ENCODE measurements around the gene GATAD1.

The GATAD1 gene, protein sequence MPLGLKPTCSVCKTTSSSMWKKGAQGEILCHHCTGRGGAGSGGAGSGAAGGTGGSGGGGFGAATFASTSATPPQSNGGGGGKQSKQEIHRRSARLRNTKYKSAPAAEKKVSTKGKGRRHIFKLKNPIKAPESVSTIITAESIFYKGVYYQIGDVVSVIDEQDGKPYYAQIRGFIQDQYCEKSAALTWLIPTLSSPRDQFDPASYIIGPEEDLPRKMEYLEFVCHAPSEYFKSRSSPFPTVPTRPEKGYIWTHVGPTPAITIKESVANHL

GRCh38 chr7:92447345-92448204 lies at the start of gene GATAD1:
TSS of gene GATAD1 (plus strand) at chr7:92447482. CDS start at chr7:92447730, 248 bp downstream.
- FAIRE-seq (no peak), DNase-seq (ENCODE audit: insufficient read length, low spot score) (peak; percentile 76)
- TF ChIP-seq, protein P1, sequence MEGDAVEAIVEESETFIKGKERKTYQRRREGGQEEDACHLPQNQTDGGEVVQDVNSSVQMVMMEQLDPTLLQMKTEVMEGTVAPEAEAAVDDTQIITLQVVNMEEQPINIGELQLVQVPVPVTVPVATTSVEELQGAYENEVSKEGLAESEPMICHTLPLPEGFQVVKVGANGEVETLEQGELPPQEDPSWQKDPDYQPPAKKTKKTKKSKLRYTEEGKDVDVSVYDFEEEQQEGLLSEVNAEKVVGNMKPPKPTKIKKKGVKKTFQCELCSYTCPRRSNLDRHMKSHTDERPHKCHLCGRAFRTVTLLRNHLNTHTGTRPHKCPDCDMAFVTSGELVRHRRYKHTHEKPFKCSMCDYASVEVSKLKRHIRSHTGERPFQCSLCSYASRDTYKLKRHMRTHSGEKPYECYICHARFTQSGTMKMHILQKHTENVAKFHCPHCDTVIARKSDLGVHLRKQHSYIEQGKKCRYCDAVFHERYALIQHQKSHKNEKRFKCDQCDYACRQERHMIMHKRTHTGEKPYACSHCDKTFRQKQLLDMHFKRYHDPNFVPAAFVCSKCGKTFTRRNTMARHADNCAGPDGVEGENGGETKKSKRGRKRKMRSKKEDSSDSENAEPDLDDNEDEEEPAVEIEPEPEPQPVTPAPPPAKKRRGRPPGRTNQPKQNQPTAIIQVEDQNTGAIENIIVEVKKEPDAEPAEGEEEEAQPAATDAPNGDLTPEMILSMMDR (IDR thresholded peaks at IDR 0.05; ENCODE audit: insufficient read depth, missing control alignments) = peak; percentile 91

GRCh38 chr7:92397542-92397941 lies 49.7 kb upstream of the GATAD1 start:
- FAIRE-seq = no peak
- DNase-seq (ENCODE audit: insufficient read length, low spot score) = no peak
- TF ChIP-seq, protein P1 (IDR thresholded peaks at IDR 0.05; ENCODE audit: insufficient read depth, missing control alignments) = no peak

DNA sequence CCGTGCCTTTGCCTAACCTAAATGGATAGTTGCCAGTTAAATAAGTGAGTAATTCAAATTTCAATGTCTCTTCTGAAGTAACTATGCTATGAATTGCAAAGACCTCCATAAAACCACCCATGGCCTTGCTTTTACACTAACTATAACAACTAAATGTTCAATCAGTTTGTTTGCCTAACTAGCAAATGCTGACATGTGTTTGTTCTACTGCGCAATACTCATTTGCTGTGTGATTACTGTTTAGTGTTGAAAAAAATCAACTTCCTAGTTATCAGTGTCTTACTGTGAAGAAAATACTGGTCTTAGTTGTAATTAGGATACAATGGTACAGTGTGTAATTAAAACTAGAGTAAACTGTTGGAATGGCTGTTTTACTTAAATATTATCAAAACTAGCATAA lies 47.3 kb upstream of the GATAD1 start:
- TF ChIP-seq, protein P1 (IDR thresholded peaks at IDR 0.05; ENCODE audit: insufficient read depth, missing control alignments) = no peak
- no peak for FAIRE-seq
- DNase-seq (ENCODE audit: insufficient read length, low spot score) = no peak

GRCh38 chr7:92402920-92403759 lies 44.1 kb upstream of the GATAD1 start:
- no peak for DNase-seq (ENCODE audit: insufficient read length, low spot score)
- no peak for FAIRE-seq
- TF ChIP-seq, protein P1 (IDR thresholded peaks at IDR 0.05; ENCODE audit: insufficient read depth, missing control alignments) = no peak

GRCh38 chr7:92403760-92404074 lies 43.6 kb upstream of the GATAD1 start:
- DNase-seq (ENCODE audit: insufficient read length, low spot score) (no peak), FAIRE-seq (no peak)
- TF ChIP-seq, protein P1 (IDR thresholded peaks at IDR 0.05; ENCODE audit: insufficient read depth, missing control alignments) = no peak

DNA sequence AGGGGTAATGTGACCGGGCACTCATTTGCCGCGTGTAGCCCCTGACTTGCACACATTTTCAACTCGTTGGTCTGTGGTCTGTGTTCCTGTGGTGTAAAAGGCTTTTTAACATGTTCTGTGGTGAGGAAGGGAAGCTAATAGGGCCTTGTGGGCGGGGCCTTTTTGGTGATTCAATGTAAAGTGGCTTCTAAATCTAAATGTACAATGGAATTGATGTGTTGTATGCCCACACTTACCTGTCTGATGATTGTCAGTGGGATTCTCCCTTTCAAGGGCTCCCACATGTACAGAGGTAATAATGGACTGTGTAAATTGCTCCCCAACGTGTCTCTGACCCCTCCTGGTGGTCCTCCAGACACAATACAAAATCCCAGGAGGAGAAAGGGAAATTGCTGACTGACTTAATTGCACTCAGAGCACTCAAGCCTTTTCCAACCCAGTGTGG lies 43.1 kb upstream of the GATAD1 start:
- TF ChIP-seq, protein P1 (IDR thresholded peaks at IDR 0.05; ENCODE audit: insufficient read depth, missing control alignments) = no peak
- no peak for FAIRE-seq
- DNase-seq (ENCODE audit: insufficient read length, low spot score) = no peak

Measured in D721Med (cell line).